K562 (cell line): ENCODE data around the gene ERICH6.

Experiments
- CREBBP ChIP-seq: IDR thresholded peaks from one replicate; pipeline ENCODE4 v1.6.1; 2012; ENCODE audit warnings: low read depth, mild to moderate bottlenecking, control low read depth, inconsistent platforms, low read length
- EZH2 ChIP-seq: IDR thresholded peaks from 2 replicates; pipeline ENCODE4 v1.6.1; 2012; ENCODE audit warnings: low read depth, mild to moderate bottlenecking, inconsistent platforms, low read length, borderline replicate concordance

DNA sequence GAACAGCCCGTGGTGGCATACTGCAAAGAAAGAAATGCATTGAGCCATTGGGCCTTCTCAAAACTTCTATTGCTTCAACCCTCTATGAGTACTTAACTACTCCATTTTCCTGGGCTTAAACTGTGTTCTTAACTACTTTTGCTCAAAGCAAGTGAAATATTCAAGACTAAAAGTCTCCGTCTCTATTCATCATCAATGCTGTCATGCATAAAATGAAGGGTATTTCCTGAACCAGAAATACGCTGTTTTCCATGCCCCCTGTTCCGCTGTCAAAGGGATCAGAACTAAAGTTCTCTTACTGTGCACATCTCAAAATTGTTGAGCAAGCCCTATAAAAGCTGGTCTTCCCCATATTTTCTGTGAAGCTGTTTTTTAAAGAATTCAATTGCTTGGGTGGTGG, 39.0 kb upstream of the ERICH6 start:
- TF ChIP-seq EZH2 (no peak), CREBBP (no peak)
